HG03565 (cell line): ENCODE results near the gene RABAC1.
"Not testable (repeated sequence)": the region's sequence is repeated elsewhere in the genome, so short reads cannot be mapped to it uniquely, and the experiment has no call there.

ENCODE experiments used
- ATAC-seq: cut with Tn5 transposase; IDR thresholded peaks from one replicate; pipeline ENCODE4 v1.9.1; 2021; ENCODE audit warnings: mild to moderate bottlenecking, moderate library complexity; ENCODE audit not compliant: unreplicated experiment

Gene RABAC1

DNA sequence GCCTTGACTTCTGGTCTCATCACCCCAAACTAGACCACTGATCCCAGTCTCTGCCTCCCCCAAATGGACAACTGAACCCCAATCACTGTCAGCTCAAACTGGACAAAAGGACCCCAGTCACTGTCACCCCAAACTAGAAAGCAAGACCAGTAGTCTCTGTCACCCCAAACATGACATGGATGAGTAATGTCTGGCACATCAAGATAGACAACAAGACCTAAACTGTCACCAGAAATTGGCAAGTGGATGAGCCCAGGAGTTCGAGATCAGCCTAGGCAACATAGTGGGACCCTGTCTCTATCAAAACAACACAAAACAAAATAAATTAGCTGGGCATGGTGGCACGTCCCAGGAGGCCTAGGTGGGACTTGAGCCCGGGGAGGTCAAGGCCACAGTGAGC is 12.0 kb downstream of the RABAC1 start:
- ATAC-seq: no peak

- ATAC-seq: peak; percentile 82
These were observed 13.9 kb downstream of the RABAC1 start for GRCh38 chr19:41945135-41945766.

DNA sequence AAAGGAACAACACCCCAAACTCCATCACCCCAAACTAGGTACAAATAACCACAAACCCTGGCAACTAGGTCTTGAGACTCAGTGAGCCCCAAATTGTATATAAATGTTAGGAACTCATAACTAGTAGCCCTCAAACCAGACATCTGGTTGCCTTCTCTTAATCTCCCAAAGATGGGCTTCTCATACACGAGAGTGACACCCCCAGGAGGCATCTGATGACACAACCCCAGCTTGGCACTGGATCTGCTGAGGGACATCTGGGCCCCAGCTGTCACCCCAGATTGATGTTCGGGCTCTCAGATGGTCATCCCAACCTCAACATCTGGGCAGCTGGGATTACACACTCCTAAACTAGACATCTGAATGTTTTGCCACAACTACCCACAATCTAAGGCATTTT is 14.8 kb downstream of the RABAC1 start:
- no peak for ATAC-seq

GRCh38 chr19:41941410-41942202 is 17.5 kb downstream of the RABAC1 start:
- ATAC-seq: no peak

DNA sequence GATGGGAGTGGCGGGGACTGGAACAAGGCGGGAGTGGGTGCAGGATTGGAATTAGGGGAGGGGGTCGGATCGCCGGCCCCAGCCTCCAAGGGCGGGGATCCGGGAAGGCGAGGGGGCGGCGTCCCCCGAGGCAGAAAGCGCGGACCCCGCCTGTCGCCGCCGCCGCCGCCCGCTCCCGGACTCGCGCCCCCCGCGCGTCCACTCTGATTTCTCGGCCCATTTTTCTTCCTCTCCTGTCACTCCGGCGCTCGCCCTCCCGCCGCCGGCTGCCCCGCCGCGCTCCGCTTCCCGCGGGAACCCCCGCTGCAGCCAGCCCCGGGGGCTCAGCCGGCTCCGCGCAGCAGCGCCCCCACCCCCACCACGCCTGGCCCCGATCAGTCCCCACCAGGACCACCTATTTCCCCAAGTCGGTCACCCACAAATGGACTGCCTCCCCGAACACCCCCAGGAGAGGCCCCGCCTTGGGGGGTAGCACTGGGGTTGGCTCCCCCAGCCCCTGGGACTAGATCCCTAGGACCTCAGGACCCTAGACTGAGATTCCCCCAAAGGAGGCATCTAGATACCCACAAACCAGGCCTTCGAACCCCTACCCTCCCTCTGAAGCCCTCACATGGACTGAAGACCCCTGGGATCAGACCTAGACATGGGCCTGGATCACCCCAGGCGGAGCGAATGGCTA is 18.3 kb downstream of the RABAC1 start:
- ATAC-seq: no peak

DNA sequence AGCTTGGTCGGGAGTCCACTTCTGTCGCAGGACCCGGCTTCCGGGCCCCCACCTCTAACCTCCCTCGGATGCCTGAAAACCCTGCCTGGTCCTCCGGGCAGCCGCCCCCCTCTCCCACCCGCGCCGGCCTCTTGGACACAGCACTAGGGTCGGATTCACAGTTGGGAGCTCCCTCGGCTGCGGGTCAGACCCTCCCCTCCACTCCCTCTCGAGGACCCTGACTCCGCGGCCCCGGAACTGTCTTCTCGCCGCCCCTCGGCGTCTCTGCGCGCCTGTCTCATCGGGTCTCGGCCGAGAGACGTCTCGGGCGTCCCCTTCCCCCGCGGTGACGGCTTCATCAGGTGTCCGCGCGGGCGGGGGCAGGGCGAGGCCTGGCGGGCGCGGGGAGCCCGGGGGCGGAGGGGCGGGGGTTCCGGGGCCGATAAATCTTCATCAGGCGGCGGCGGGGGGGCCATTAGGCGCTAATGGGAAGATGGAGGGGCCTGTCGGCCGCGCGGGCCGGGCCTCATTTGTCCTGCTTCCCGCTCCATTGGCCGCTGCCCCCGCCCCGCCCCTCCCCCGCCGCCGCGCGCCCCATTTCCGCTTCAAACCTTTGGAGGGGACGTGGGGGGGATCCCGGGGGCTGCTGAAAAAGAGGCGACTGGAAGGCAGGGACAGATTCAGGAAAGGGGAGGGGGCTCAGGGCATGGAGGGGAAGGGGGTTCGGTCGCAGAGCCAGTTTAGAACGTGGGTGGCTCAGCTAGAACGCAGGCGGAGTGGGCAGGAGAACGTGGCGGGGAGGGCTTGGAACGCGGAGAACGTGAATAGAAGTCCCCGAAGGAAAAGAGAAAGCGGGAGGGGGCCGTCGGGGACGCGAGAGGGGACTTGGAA is 19.0 kb downstream of the RABAC1 start:
- ATAC-seq: no peak

DNA sequence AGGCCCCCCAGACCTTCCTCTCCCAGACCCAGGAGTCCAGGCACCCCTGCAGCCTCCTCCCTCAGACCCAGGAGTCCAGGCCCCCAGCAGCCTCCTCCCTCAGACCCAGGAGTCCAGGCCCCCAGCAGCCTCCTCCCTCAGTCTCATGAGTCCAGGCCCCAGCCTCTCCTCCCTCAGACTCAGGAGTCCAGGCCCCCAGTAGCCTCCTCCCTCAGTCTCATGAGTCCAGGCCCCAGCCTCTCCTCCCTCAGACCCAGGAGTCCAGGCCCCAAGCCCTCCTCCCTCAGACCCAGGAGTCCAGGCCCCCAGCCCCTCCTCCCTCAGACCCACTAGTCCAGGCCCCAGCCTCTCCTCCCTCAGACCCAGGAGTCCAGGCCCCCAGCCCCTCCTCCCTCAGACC is 19.9 kb downstream of the RABAC1 start:
- not testable (repeated sequence) for ATAC-seq

DNA sequence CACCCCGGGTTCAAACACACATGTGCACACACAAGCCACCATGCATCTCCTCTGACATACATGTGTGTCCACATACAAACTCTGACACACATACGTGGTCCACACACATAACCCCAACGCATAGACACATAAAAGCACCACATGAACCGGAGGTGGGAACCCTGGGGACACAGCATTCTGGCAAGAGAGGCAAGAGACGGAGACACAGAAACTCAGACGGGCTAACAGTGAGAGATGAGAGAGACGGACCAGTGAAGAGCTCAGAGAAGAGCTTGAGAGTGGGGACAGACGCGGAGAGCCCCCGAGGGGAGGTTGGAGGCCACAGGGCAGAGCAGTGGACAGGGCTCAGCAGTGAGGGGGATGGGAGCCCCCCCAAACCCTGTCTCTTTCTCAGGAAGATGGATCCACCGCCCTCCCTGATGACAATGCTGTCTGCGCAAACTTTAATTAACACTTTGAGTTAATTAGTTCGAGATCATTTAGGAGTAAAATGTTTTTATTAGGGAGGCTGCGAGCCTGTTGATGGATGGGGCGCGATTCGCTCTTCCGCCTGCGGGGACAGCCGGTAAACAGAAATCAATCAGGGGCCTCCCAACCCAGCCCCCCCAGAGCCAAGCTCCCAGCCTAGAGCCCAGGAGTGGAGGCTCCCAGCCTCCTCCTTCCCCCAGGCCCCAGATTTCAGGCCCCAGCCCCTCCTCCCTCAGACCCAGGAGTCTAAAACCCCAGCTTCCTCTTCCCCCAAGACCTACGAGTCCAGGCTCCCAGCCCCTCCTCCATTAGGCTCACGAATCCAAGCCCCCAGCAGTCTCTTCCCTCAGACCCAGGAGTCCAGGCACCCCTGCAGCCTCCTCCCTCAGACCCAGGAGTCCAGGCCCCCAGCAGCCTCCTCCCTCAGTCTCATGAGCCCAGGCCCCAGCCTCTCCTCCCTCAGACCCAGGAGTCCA is 21.3 kb downstream of the RABAC1 start:
- ATAC-seq: no peak

DNA sequence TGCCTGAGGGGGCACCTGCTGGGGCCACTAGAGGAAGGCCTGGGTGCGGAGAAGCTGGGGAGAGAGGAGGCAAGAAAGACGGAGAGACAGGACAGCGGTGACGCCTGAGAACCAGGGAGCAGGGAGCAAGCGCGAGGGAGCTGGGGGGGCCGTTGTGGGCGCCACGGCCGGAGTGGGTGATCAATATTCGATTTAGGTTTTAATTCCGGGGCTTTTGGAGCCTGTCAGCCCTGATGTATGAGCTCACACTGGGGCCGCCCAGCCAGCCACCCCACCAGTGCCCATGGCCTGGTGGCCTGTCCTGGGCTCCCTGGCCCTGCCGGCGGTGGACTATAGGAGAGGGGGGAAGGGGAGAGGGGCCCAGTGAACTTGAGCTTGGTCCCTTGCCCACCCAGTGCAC is 22.2 kb downstream of the RABAC1 start:
- no peak for ATAC-seq

DNA sequence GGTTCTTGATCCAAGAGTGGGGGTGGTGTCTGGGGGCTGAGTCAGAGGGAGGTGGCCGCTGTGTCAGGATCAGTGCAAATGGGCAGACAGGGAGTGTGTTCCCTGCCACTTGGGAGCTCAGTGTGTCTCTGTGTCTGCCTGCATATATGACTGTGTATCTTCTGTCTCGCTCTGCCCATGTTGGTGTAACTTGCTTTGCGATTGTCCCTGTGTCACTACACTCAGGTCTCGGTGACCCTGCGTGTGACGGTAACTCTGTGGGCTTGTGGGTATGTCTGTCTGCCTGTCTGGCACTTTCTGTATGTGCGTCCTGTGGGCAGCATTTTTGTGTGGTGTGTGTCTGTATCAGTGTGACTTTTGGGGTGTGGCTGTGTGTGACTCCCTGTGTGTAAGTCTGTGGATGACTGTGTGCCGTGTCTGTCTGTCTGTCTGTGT is 22.7 kb downstream of the RABAC1 start:
- ATAC-seq: no peak

- ATAC-seq: no peak
These were observed 23.2 kb downstream of the RABAC1 start for GRCh38 chr19:41935760-41936415.

DNA sequence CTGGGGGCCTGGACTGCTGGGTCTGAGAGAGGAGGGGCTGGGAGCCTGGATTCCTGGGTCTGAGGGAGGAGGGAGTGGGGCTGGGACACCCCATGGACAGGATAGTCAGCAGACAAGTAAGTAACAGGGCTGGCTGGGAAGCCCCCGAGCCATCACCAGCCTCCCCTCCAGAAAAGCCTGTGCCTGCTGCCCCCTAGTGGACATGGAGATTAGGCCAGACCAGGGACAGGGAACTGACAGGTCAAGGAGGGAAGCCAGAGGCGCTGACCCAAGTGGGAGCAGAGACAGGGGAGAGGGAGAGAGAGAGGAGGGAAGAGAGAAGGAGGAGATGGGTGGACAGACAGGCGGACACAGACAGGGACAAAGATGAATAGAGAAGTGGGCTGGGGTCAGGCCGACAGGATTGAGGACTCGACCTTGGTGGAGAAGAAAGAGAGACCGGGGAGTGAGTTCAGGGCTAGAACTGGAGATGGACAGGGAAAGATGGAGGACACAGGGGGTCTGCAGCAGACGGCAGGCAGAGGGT is 24.2 kb downstream of the RABAC1 start:
- no peak for ATAC-seq

DNA sequence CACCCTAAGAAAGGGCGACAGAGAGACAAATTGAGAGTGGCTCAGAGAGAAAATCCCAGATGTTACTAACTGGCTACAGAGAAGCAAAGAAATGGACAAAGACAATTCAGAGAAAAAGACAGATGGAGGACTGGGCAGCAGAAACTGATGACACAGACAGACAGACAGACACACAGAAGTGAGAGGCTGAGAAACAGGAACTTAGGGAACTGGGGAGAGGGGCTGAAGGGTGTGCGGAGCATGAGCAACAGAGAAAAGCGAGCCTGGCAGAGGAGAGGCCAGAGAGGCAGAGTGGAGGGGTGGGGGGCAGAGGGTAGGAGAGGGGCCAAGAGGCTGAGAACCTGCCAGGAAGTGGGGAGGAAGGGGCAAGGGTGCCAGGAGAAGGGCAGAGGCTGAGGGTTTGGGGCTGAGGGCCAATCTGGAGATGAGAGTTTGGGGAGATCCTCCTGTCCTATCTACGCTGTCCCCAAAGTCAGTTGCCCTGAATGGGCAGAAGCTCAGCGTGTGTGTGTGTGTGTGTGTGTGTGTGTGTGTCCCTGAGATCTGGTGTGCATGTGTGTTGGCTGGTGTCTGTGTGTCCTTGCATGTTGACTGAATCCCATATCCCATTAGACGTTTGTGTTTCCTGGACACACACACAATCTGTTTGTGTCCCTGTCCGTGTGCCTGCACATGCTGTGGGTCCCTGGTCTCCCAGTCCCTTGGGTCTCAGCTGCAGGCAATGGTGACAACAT is 25.3 kb downstream of the RABAC1 start:
- ATAC-seq: no peak

DNA sequence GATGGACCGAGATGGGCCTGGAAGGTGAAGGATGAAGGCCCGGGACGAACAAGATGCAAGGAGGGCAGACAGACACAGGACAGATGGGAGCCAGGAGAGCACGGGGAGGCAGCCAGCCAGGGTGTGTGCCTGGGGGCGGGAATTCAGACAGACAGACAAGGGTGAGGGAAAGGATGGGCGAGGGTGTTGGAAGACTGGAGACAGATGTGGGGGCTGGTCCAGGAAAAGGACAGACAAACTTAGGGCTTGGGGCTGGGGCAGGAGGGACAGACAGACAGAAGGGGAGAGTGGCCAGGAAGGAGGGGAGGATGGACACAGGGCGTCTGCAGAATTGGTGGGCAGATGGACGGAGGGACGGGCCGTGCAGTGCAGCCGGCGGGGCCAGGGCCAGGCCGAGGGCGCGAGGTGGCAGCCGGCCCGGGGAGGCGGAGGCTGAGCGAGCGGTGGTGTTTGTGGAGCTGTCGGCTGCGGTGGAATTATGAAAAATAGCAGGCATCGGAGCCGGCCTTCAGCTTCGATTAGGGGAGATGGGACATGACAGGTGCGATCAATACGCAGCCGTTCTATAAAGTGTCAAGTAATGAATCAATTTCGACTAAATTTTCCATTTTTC is 26.3 kb downstream of the RABAC1 start:
- no peak for ATAC-seq

DNA sequence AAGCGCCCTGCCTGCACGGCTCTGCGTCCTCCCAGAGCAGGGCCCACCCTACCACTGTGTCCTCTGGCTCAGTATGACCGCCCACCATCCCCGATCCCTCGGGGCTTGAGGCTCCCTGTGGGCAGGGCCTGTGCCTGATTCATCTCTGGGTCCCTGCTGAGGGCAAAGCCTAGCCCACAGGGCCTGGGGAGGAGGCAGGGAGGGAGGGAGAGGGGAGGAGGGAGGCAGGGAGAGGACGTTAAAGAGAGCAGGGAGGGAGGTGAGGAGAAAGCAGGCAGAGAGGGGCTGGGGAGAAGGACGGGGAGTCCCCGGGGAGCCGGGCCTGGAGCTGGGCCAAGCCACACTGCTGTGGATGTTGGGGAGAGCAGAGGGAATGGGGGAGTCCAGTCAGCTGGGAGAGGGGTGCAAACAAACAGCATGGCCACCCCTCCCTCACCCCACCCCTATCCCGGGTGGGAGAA is 26.8 kb downstream of the RABAC1 start:
- no peak for ATAC-seq

DNA sequence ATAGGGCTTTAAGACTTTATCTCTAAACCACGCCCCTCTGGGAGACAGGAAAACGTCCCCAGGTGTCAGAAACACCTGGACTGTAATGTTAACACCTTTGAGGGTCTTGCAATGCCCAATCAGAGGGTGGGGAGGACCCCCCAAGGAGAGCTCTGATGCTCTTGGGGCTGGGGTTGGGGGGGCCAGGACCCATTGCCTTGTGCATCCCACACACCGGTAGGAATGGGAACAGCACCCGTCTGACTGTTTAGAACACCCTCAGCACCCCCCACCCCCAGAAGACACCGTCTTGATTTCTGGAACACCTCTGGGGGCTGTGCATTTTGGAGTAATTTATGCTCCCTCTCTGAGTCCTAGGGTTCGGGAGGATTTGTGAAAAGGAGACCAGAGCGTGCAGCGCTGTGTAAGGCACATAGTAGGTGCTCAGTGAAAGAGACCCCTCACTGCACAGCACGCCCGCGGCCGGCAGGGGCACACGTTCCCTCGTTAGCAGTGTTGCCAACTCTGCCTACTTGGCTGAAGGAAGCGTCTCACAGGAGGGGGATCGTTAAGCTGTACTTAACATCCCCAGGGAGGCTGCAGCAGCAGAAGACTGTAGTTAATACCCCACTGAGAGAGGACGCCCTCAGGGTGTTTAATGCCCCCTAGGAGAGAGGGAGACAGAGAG is 28.1 kb downstream of the RABAC1 start:
- ATAC-seq: no peak

GRCh38 chr19:41930322-41930722 is 28.8 kb downstream of the RABAC1 start:
- ATAC-seq: no peak
